GM23248 (cell line): ENCODE data around the gene CCDC51. TPM values are rescaled to one million over a fixed set of nuclear protein-coding genes. Genes with fewer than 3 reads are reported as not detected.

Experiments
- DNase-seq: peaks from one replicate; pipeline ENCODE4 v3.0.0-alpha.2; 2015
- H2AFZ ChIP-seq: fragments of 200-600 bp; sonication (generic); 2 replicates; pipeline ENCODE4 v1.6.1; 2016; ENCODE audit warnings: antibody characterized with exemption
- H3F3A ChIP-seq: fragments of 200-600 bp; sonication (generic); 2 replicates; pipeline ENCODE4 v1.6.1; 2016; ENCODE audit warnings: mild to moderate bottlenecking, antibody characterized with exemption, mixed run types; ENCODE audit not compliant: insufficient read depth
- H3K27ac ChIP-seq: fragments of 200-600 bp; sonication (generic); 2 replicates; pipeline ENCODE4 v1.5.1; 2016; ENCODE audit warnings: mild to moderate bottlenecking
- H3K27me3 ChIP-seq: fragments of 200-600 bp; sonication (generic); replicated peaks from 2 replicates; pipeline ENCODE4 v1.6.1; 2016; ENCODE audit warnings: mild to moderate bottlenecking; ENCODE audit not compliant: insufficient read depth
- H3K36me3 ChIP-seq: fragments of 200-600 bp; sonication (generic); 2 replicates; pipeline ENCODE4 v1.6.1; 2016; ENCODE audit warnings: low read depth, mild to moderate bottlenecking
- H3K4me1 ChIP-seq: fragments of 200-600 bp; sonication (generic); 2 replicates; pipeline ENCODE4 v1.6.1; 2016; ENCODE audit warnings: mild to moderate bottlenecking; ENCODE audit not compliant: insufficient read depth
- H3K4me2 ChIP-seq: fragments of 200-600 bp; sonication (generic); one replicate; pipeline ENCODE4 v1.6.1; 2016; ENCODE audit warnings: mild to moderate bottlenecking; ENCODE audit not compliant: unreplicated experiment
- H3K4me3 ChIP-seq: fragments of 200-600 bp; sonication (generic); 2 replicates; pipeline ENCODE4 v1.5.1; 2016; ENCODE audit warnings: mild to moderate bottlenecking
- H3K79me2 ChIP-seq: fragments of 200-600 bp; sonication (generic); 2 replicates; pipeline ENCODE4 v1.6.1; 2016; ENCODE audit warnings: mild to moderate bottlenecking; ENCODE audit not compliant: insufficient read depth
- H3K9ac ChIP-seq: fragments of 200-600 bp; sonication (generic); 2 replicates; pipeline ENCODE4 v1.6.1; 2016; ENCODE audit warnings: mild to moderate bottlenecking
- H3K9me2 ChIP-seq: fragments of 200-600 bp; sonication (generic); 2 replicates; pipeline ENCODE4 v1.6.1; 2016; ENCODE audit warnings: mixed run types, mild to moderate bottlenecking, moderate library complexity; ENCODE audit not compliant: insufficient read depth
- H3K9me3 ChIP-seq: fragments of 200-600 bp; sonication (generic); one replicate; pipeline ENCODE4 v1.6.1; 2017; ENCODE audit warnings: low read depth
- H4K20me1 ChIP-seq: fragments of 200-600 bp; sonication (generic); 2 replicates; pipeline ENCODE4 v1.6.0; 2016; ENCODE audit not compliant: insufficient read depth
- EZH2 ChIP-seq: fragments of 200-600 bp; sonication (generic); IDR thresholded peaks from 2 replicates; pipeline ENCODE4 v1.6.1; 2018; ENCODE audit warnings: antibody characterized with exemption, mild to moderate bottlenecking; ENCODE audit not compliant: insufficient read depth, poor library complexity, severe bottlenecking
- EZH2phosphoT487 ChIP-seq: fragments of 200-600 bp; sonication (generic); IDR thresholded peaks from 2 replicates; pipeline ENCODE4 v1.6.1; 2018; ENCODE audit warnings: antibody characterized with exemption, moderate library complexity, mild to moderate bottlenecking, low read depth; ENCODE audit not compliant: insufficient read depth
- WGBS, 2 experiments: methylation state at CpG; one replicate each; pipeline ENCODE4 v1.1.6; 2015 to 2017; ENCODE audit warnings: low lambda C conversion rate in 2 of 2, low coverage in 1 of 2; ENCODE audit errors: missing lambda C conversion rate in 2 of 2; 5-methylcytosine and 5-hydroxymethylcytosine counted together
- in situ Hi-C: fragments of 300-500 bp; cut with MboI; formaldehyde crosslinking; loops from 2 replicates; pipeline ENCODE4 v1.15.0; 2020
- polyA plus RNA-seq: library from polyadenylated mRNA; unstranded; fragments of >200 nt; fragmentation: Nextera tagmentation; extraction: Ambion mirVana; gene quantifications from 2 replicates; pipeline ENCODE4 v1.2.1, GENCODE V29; 2016
- total RNA-seq: library from RNA; depleted of rRNA; stranded (reverse); fragments of >200 nt; shearing (Covaris generic); gene quantifications from 2 replicates; pipeline ENCODE4 v1.2.3, GENCODE V29; 2014

CCDC51 gene
- total and polyA plus RNA-seq, 2 experiments from 2014 or later, result 10.1 to 14.0 TPM

DNA sequence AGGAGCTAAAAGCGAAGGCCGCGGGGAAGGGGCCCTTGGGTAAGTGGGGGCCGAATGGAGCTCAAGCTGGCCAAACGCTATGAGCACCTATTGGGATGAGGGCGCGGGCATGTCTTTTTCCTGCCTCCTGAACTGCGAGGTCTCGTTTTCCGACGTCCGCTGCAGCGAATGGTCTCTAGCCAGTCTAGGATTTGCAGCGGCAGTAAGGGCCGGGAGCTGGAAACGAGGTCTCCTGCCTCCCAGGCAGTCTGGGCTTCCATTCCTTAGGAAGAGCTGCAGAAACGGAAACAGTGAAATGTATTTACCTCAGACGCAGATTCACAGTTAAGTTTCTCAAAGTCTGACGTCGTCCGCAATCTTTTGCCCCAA, 655 bp upstream of the CCDC51 start:
- Histone ChIP-seq H3K9ac (peak overlapping the region; percentile 88), H3K4me2 (peak overlapping the region; percentile 80), H3F3A (peaks cover 24% of the 10 kb centered on the region), H3K9me3 (no peaks in the 10 kb centered on the region), H3K79me2 (peaks cover 55% of the 10 kb centered on the region), H3K36me3 (peaks cover 15% of the 10 kb centered on the region), H3K4me1 (peaks cover 10% of the 10 kb centered on the region), H3K27me3 (no peaks in the 10 kb centered on the region), H2AFZ (peak overlapping the region; percentile 88), H3K4me3 (peak overlapping the region; percentile 87), H4K20me1 (0 out of 2 replicates have a peak, but pooled peaks cover 5% of the 10 kb centered on the region), H3K27ac (peak overlapping the region; percentile 78), H3K9me2 (no peaks in the 10 kb centered on the region)
- DNase-seq, result peak; percentile 59
- WGBS, 2 experiments, result 1 to 2% methylated on average over 21 of the region's 21 CpGs
- TF ChIP-seq EZH2phosphoT487, result no peak
- in situ Hi-C loops, result no loop called here

DNA sequence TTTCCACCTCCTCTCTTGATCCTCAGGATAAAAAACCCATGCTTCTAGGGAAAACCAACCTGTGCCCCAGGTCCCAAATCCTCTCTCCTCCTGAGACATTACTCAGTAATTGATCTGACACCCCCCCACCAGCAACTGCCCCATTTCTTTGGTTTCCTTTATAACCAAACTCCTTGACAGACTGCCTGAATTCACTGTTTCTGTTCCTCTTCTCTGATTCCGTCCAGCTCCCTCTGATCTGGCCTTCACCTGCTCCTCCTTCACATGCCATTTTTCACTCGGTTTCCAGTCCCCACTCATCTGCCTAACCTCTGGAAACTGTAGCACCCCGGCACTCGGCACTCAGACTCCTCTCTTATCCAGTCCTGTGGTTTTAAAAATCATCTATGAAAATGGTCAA, 2.1 kb downstream of the CCDC51 start:
- WGBS, 2 experiments, result 84 to 85% methylated on average over 4 of the region's 4 CpGs
- Histone ChIP-seq H2AFZ (no peak overlapping the region), H4K20me1 (0 out of 2 replicates have a peak, but pooled peaks cover 5% of the 10 kb centered on the region), H3K9me2 (no peaks in the 10 kb centered on the region), H3K4me3 (no peak overlapping the region), H3K27ac (no peak overlapping the region), H3K4me2 (no peak overlapping the region), H3K36me3 (0 out of 2 replicates have a peak, but pooled peaks cover 7% of the 10 kb centered on the region), H3K9ac (no peak overlapping the region), H3K27me3 (no peaks in the 10 kb centered on the region), H3K4me1 (peaks cover 28% of the 10 kb centered on the region), H3K9me3 (no peaks in the 10 kb centered on the region), H3F3A (0 out of 2 replicates have a peak, but pooled peaks cover 4% of the 10 kb centered on the region), H3K79me2 (peaks cover 41% of the 10 kb centered on the region)
- no peak for DNase-seq
- in situ Hi-C loops, result loop anchor here (10.0 kb wide), 1 partner anchor 163 kb away; no protein-coding TSS in a partner anchor
- TF ChIP-seq EZH2phosphoT487 (no peak), EZH2 (no peak)

DNA sequence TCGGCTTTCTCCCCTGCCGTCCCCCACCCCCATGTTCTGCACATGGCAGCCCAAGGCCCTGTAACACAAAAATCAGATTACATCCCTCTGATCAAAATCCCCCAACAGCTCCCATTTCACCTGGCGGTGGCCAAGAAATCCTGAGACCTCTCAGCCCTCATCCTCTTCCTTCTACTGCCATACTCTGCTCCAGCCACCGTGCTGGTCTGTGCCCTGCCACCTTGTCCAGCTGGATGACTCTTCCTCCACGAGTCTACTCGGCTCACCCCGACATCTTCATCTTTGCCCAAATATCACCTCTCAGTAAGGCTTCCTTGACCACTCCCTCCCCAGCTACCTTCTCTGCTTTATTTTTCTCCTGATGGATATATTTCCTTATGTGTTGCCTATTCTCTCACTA, 3.1 kb downstream of the CCDC51 start:
- no peaks in the 10 kb centered on the region for H3K27me3 ChIP-seq
- 0 out of 2 replicates have a peak, but pooled peaks cover 5% of the 10 kb centered on the region for H4K20me1 ChIP-seq
- H3K9me2 ChIP-seq, result no peaks in the 10 kb centered on the region
- H3K4me1 ChIP-seq, result peaks cover 27% of the 10 kb centered on the region
- H3K36me3 ChIP-seq, result no peaks in the 10 kb centered on the region
- peaks cover 32% of the 10 kb centered on the region for H3K79me2 ChIP-seq
- WGBS, 2 experiments, result 73 to 75% methylated on average over 7 of the region's 7 CpGs
- DNase-seq, result no peak
- H3K4me3 ChIP-seq, result no peak overlapping the region
- in situ Hi-C loops, result loop anchor here (10.0 kb wide), 1 partner anchor 162 kb away; no protein-coding TSS in a partner anchor
- no peak overlapping the region for H3K9ac ChIP-seq
- no peak overlapping the region for H2AFZ ChIP-seq
- no peak for TF ChIP-seq EZH2
- TF ChIP-seq EZH2phosphoT487, result no peak
- H3K27ac ChIP-seq, result no peak overlapping the region
- no peak overlapping the region for H3K4me2 ChIP-seq
- no peaks in the 10 kb centered on the region for H3K9me3 ChIP-seq
- H3F3A ChIP-seq, result 0 out of 2 replicates have a peak, but pooled peaks cover 9% of the 10 kb centered on the region

DNA sequence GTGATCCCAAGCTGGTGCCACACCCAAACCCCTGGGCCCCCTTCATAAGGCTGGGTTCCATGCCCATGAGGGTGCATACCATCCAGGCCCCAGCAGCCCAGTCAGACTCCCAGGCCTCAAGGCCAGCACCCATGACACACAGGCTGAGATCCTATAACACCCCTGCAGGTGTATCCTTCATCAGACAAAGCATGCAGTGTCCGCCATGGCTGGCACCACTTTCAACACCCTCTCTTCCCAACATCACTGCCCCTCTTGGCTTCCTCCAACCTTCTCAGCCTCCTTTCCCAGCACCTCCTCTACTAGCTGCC, 3.5 kb downstream of the CCDC51 start:
- H3K9me2 ChIP-seq, result no peaks in the 10 kb centered on the region
- H3K9me3 ChIP-seq, result no peaks in the 10 kb centered on the region
- in situ Hi-C loops, result loop anchor here (10.0 kb wide), 1 partner anchor 162 kb away; no protein-coding TSS in a partner anchor
- H3K27me3 ChIP-seq, result no peaks in the 10 kb centered on the region
- H2AFZ ChIP-seq, result no peak overlapping the region
- no peak for TF ChIP-seq EZH2phosphoT487
- TF ChIP-seq EZH2, result no peak
- no peak for DNase-seq
- peaks cover 22% of the 10 kb centered on the region for H3K4me1 ChIP-seq
- no peak overlapping the region for H3K27ac ChIP-seq
- 73 to 75% methylated on average over 1 of the region's 1 CpG for WGBS, 2 experiments
- 0 out of 2 replicates have a peak, but pooled peaks cover 2% of the 10 kb centered on the region for H4K20me1 ChIP-seq
- no peak overlapping the region for H3K9ac ChIP-seq
- 0 out of 2 replicates have a peak, but pooled peaks cover 6% of the 10 kb centered on the region for H3F3A ChIP-seq
- no peak overlapping the region for H3K4me2 ChIP-seq
- H3K4me3 ChIP-seq, result no peak overlapping the region
- H3K36me3 ChIP-seq, result no peaks in the 10 kb centered on the region
- peaks cover 27% of the 10 kb centered on the region for H3K79me2 ChIP-seq
